Omental fat pad (tissue), 4 donors: ENCODE data around the gene SLC12A3. TPM values are rescaled to one million over a fixed set of nuclear protein-coding genes. Genes with fewer than 3 reads are reported as not detected.

Experiments
- ATAC-seq: fragments of 150-250 bp; one replicate; pipeline ENCODE4 v1.9.1; 2016; ENCODE audit warnings: mild to moderate bottlenecking, moderate library complexity; ENCODE audit not compliant: low FRiP score
- DNase-seq: peaks from one replicate; pipeline ENCODE4 v3.0.0-alpha.2; 2019; ENCODE audit warnings: low spot score
- CTCF ChIP-seq, 3 donors: fragments of 450-650 bp; IDR thresholded peaks; one replicate each; pipeline ENCODE4 v1.5.1; 2016 to 2017; ENCODE audit warnings: antibody characterized with exemption in 3 of 3, mild to moderate bottlenecking in 3 of 3, moderate library complexity in 2 of 3
- total RNA-seq, 4 donors: library from RNA; depleted of rRNA; stranded (reverse); fragments of >200 nt; gene quantifications; one replicate each; pipeline ENCODE4 v1.1.0, GENCODE V29; 2016

SLC12A3 gene
- total RNA-seq, 4 donors from 2014 or later = not detected

- no peak for DNase-seq
- TF ChIP-seq CTCF (IDR thresholded peaks at IDR 0.05) = no peak
- ATAC-seq = no peak
Measured at GRCh38 chr16:56888806-56889205, 23.8 kb downstream of the SLC12A3 start.

GRCh38 chr16:56889206-56889605 lies 24.2 kb downstream of the SLC12A3 start:
- TF ChIP-seq CTCF (IDR thresholded peaks at IDR 0.05) = no peak
- no peak for ATAC-seq
- no peak for DNase-seq

- DNase-seq = no peak
- no peak for TF ChIP-seq CTCF (IDR thresholded peaks at IDR 0.05)
- no peak for ATAC-seq
Measured at GRCh38 chr16:56891685-56892084, 26.7 kb downstream of the SLC12A3 start.

GRCh38 chr16:56892705-56893104 lies 27.7 kb downstream of the SLC12A3 start:
- TF ChIP-seq CTCF (IDR thresholded peaks at IDR 0.05) = no peak
- ATAC-seq = no peak
- DNase-seq = no peak

- TF ChIP-seq CTCF (IDR thresholded peaks at IDR 0.05) = no peak
- DNase-seq (no peak), ATAC-seq (no peak)
Measured at GRCh38 chr16:56894331-56894917, 29.4 kb downstream of the SLC12A3 start.

- DNase-seq (no peak), ATAC-seq (no peak)
- no peak for TF ChIP-seq CTCF (IDR thresholded peaks at IDR 0.05)
Measured at GRCh38 chr16:56895813-56896212, 30.8 kb downstream of the SLC12A3 start.

GRCh38 chr16:56896244-56896643 lies 31.2 kb downstream of the SLC12A3 start:
- DNase-seq = no peak
- no peak for TF ChIP-seq CTCF (IDR thresholded peaks at IDR 0.05)
- ATAC-seq = no peak
